NCI-H2171 (cell line): ENCODE results near the gene CFDP1.

Experiments
- DNase-seq: peaks from one replicate; lab custom pipeline; 2025; lab: John Stamatoyannopoulos, UW

The CFDP1 gene

DNA sequence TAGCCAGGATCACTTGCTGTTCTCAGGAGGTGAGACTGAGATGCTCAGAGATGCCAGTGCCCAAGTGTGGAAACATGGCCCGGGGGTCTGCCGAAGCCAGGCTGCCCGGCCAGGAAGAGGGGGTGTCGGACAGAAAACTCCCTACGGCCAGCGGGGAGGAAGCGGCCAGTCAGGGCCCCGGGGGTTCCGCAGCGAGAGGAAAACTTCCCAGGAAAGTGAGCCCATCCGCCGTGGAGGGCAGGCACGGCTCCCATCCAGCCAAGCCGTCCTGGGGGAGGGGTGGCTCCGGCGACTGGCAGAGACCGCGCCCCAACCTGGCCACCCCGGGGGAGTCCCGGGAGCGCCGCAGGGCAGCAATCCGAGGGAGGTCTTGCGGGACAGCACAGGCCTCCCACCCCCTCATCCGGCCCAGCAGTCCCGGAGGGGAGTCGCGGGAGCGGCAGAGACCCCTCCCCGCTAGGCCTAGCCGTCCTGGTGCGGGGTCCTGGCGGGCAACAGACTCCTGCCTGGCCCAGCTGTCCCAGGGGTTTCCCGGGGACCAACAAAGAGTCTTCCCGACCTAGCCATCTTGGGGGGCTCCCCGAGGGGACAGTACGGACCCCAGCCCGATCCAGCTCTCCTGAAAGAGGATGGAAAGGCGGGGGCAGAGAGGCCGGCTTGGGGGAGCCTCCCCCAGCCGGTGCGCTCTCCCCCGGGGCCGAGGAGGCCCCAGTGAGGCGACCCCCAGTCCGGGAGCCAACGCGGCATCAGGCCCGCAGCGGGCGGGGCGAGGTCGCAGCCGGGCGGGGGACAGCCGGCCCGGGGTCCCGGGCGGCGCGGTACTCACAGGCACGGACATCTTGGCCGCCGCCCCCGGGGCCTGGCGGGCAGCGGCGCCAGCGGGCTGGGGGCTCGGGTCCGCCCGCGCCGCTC lies 168.0 kb downstream of the CFDP1 start:
- DNase-seq: no peak

GRCh38 chr16:75264457-75264998 lies 168.8 kb downstream of the CFDP1 start:
- no peak for DNase-seq

- DNase-seq: no peak
Measured at GRCh38 chr16:75263963-75264445, 169.3 kb downstream of the CFDP1 start.

DNA sequence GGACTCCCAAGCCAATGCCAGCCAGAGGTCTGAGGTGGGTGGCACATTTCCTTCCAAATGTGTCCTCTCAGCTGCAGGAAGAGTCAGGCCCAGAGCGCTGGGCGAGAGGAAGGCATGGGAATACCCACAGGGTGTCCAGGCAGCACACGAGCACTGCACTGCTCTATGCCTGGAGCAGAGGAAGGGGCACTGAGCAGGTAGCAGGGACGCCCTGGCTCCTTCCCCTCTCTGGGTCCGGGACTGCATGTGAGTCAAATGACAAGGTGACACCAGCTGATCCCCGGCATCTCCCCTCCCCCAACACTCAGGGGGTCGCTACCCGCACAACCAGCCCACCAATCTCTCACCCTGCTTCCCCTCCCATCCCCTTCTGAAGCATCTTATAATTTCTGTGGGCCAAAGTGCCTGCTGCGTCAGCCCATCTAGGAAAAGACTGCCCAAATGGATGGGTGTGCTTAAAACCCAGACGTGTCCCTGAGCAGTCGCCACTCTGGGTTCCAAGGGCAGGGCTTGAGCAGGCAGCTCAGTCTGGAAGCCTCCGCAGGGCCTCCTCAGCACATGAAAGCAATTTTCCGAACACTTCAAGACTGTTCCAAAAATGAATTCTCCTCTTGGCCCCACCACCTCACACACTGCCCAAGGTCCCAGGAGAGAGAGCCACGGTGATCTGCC lies 169.9 kb downstream of the CFDP1 start:
- no peak for DNase-seq

DNA sequence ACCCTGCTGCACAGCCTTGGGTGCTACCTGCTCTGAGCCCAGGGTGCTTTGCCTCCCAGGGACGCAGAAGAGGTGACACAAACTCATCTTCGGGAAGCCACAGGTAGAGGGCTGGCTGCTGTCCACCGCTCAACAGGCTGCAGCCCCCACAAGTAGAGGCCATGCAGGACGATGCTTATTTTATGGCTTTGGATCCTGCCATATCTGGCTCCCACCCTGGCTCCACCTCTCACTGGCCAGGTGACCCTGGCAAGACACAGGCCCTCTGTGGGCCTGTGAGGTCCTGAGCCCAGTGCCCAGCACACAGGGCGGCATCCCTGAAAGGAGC lies 170.5 kb downstream of the CFDP1 start:
- no peak for DNase-seq

DNA sequence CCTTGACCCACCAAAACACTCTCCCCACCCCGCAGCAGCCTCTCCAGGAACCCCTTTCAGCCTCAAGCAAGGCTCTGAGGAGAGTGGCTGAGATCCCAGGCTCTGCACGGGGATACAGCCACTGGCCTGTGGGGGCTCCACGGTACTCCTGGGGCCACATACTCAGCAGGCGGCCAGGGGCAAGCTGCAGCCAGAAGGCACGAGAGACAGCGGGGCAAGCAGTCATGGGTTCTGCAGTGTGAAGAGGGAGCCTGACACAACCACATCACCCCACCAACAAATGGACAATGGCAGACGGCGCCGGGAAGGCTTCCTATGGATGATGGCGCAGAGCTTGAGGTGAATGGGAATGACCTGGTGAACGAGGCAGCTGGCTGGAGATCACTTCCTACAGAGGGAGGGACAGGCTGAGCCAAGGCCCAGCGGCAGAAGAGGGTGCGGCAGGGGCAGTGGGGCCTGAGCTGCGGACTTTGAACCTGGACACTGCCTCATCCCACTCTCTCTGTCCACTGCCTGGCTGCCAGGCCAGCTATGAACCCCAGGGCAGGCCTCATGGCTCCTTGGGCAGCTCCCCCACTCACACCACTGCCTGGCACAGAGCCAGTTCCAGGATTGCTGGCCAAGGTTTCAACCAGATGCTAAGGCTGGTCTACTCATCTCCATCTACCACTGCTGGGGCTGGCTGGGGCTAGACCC lies 171.1 kb downstream of the CFDP1 start:
- DNase-seq: no peak

DNA sequence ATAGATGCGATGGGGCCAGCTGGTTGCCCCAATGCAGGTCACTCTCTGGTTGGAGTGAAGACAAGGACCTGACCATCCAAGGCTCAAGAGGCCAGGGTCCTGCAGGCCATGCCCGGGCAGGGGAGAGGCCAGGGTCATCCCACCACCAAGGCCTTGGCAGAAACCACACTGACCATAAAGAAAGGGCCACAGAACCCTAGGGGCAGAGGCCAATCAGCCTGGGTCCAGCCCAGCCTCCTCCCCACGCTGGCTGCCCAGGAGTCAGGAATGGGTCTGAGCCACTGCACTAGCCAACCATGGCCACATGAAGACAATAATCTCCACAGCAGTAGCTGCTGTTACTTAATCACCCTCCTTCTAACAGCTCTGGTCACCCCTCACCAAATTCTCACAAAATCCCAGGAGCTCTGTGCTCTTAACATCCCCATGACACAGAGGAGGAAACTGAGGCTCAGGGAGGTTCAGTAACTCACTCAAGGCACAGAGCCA lies 171.7 kb downstream of the CFDP1 start:
- DNase-seq: no peak

- no peak for DNase-seq
Measured at GRCh38 chr16:75260851-75261589, 172.3 kb downstream of the CFDP1 start.

DNA sequence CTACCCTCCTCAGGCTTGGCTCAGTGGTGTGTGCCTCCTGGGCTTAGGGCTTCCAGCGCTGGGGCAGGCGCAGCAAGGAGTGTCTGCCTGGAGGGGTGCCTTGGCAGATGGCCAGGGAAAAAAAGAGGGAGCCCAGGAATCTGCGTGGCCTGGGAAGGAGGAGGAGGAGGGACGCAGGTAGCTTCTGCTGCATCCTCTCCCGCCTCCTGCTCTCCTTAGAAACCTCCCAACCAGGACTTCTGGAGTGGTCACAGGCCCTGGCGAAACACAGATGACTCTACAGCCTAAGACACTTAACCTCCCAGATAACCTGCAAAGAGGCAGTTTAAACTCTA lies 174.5 kb downstream of the CFDP1 start:
- no peak for DNase-seq

DNA sequence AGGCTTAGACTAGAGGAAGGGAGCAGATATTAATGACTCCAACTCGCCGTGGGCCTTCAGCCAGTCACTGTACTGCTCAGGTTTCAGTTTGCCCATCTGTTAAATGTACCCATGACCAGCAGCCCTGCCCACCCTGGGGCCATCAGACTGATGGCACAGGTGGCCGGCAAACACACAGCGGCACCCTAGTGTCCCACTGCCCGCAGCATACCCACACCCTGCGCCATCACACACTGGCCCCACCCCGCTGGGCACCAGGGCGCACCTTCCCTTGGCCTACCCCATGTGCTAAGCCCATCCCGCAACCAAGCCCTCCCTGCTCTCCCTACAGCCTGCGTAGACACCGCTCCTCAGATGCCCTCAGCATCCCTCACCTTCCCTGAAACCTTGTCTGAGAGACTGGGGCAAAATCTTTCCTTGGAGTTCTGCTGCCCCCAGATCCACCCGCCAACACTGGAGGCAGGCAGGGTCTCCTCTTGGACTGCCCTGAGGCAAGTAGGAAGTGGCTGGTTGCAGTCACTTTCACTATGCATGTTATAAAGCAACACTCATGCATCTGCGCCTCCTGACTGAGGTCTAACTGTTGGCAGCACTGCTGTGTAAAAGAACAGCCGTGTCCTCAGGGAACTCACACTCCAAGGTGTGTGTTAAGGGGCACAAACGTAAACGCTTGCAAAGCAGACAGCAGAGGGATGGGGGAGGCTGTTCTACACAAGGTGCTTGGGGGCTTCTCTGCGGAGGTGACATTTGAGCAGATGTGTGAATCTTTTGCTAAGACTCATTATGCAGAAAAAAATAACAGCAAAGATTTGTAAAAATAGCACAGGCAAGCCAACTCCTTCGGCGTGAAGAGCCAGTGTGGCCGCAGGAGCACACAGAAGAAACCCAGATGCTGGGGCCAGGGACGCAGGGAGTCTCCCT lies 175.2 kb downstream of the CFDP1 start:
- no peak for DNase-seq

- no peak for DNase-seq
Measured at GRCh38 chr16:75256696-75257343, 176.5 kb downstream of the CFDP1 start.

GRCh38 chr16:75256059-75256571 lies 177.2 kb downstream of the CFDP1 start:
- DNase-seq: no peak

GRCh38 chr16:75254359-75254837 lies 178.9 kb downstream of the CFDP1 start:
- no peak for DNase-seq

- no peak for DNase-seq
Measured at GRCh38 chr16:75252946-75253911, 180.1 kb downstream of the CFDP1 start.

DNA sequence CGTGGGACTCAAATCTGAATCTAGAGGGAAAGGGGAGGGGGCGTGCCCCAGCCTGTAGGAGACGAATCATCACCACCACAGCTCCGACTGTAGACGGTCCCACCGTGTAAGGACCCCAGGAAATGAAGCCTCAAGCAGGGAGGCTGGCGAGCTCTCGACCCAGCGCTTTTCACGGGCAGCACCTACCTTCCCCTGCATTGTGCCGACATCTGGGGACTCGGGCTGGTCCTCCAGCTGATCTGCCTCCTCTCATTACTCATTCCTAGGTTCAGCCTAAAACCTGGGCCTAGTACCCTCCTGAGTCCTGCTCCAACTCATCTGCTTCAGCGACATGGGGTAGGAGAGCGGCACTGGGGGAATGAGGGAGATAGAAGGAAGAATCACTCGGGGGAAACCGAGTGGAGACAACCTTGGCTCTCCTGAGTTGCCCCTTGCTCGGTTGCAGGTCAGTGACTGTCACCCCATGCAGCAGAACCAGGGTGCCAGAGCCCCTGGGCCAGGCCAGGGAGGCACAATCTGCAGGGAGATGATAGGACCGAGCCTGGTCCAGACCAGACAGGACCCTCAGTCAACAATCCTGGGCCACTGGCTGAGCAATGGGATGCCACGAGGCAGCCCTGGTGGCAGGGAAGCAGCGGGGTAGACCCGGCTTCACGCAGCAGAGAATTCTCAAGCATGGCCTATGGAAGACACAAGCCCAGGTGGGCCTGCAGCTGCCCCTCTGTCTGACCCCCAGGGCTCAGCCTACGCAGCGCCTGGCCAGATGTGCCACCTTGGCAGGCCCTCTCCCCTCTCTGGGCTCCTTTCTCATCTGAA lies 181.0 kb downstream of the CFDP1 start:
- DNase-seq: no peak

DNA sequence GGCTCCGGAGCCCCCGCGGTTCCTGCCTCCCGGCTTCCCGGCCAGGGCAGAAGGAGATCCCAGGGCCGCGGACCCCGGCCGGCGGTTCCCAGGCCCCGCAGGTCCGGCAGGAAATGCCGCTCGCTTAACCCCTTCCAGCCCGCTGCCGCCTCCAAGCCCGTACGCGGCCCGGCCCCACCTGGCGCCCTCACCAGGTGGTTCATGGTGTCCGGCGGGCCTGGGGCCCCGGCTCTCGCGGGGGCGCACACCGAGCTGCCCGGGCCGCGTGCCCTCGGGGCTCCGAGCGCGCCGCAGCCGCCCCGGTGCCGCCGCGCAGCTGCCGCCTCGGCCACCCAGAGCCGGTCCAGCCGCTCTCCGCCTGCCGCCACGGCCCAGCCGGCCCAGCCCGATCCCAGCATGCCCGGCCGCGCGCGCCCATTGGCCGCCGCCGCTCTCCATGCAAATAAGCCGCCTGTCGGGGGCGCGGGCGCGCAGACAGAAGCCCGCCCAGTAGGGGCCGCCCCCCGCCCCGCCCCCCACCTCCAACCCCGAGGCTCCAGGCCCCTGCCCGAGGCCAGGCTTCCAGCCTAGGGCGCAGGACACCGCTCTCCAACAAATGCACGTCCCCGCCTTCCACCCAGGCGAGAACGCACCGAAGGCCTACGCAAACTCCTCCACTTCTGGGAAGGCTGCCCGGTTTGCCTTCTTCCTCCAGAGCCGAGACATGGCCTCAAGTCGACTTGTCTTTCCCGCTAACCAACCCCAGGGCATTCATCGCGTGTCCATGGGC lies 181.8 kb downstream of the CFDP1 start, which contains the start of gene BCAR1:
Gene BCAR1, minus strand, starts transcription at position 345 of the 769 bp plus-strand sequence. Its CDS starts 142 bp downstream, at position 203.
- DNase-seq: peak; percentile 64

- no peak for DNase-seq
Measured at GRCh38 chr16:75250809-75251279, 182.5 kb downstream of the CFDP1 start.
